ENCODE measurements around the gene MAPK6.

GRCh38 chr15:52039925-52040781 lies 21.1 kb downstream of the MAPK6 start:
- no peak for TF ChIP-seq CTCF (IDR thresholded peaks at IDR 0.05; ENCODE audit: low read depth, low read length)
- TF ChIP-seq EZH2phosphoT487 (IDR thresholded peaks at IDR 0.05; ENCODE audit: low read depth): no peak

All from OCI-LY3 (cell line).